Measurements from ENCODE around the gene IER5L. TPM values are rescaled to one million over a fixed set of nuclear protein-coding genes. Genes with fewer than 3 reads are reported as not detected.

The IER5L gene
- total and polyA plus RNA-seq, 4 donors = 0.40 to 3.3 (median 2.5) TPM

- DNase-seq (ENCODE audit: low spot score) = no peak
- Histone ChIP-seq H3K27me3 (ENCODE audit: control insufficient read depth in 4 of 4, insufficient read depth in 4 of 4, low read length in 3 of 4) (no peaks in the 10 kb centered on the region), H3K9me3 (ENCODE audit: control insufficient read depth in 4 of 4, low read length in 3 of 4) (peaks cover 0 to 2% (median 0%) of the 10 kb centered on the region in 4 donors), H3K4me1 (ENCODE audit: control insufficient read depth in 4 of 4, insufficient read depth in 4 of 4, low read length in 3 of 4) (no peaks in the 10 kb centered on the region), H3K4me3 (ENCODE audit: low read depth in 1 of 3, low read length in 3 of 3) (no peak overlapping the region), H3K27ac (ENCODE audit: low read depth in 1 of 2, low read length in 2 of 2) (no peak overlapping the region), H3K9ac (ENCODE audit: low read depth in 1 of 2, low read length in 2 of 2) (no peak overlapping the region), H3K36me3 (ENCODE audit: control insufficient read depth in 4 of 4, insufficient read depth in 3 of 4, low read depth in 1 of 4, low read length in 3 of 4) (no peaks in the 10 kb centered on the region)
- WGBS = 72% methylated on average over 9 of the region's 9 CpGs
- TF ChIP-seq HNF4G (IDR thresholded peaks at IDR 0.05) = no peak
- no peak for TF ChIP-seq CTCF (IDR thresholded peaks at IDR 0.05; ENCODE audit: low read depth, low read length, missing input control)
- TF ChIP-seq RAD21 (IDR thresholded peaks at IDR 0.05) = no peak
- TF ChIP-seq TAF1 (conservative IDR thresholded peaks at IDR 0.05) = no peak
- no peak for TF ChIP-seq SP1 (IDR thresholded peaks at IDR 0.05)
- no peak for TF ChIP-seq MAX (IDR thresholded peaks at IDR 0.05)
- no peak for TF ChIP-seq FOXA2 (IDR thresholded peaks at IDR 0.05)
- TF ChIP-seq HNF4A (conservative IDR thresholded peaks at IDR 0.05) = no peak
- no peak for TF ChIP-seq RXRA (IDR thresholded peaks at IDR 0.05)
- TF ChIP-seq EGR1 (IDR thresholded peaks at IDR 0.05; ENCODE audit: low read depth in 2 of 2) = no peak
- TF ChIP-seq JUND (IDR thresholded peaks at IDR 0.05) = no peak
These were observed 6.6 kb upstream of the IER5L start for GRCh38 chr9:129184596-129185122.

- Histone ChIP-seq H3K27ac (ENCODE audit: low read depth in 1 of 2, low read length in 2 of 2) (no peak overlapping the region), H3K4me1 (ENCODE audit: control insufficient read depth in 4 of 4, insufficient read depth in 4 of 4, low read length in 3 of 4) (no peaks in the 10 kb centered on the region), H3K4me3 (ENCODE audit: low read depth in 1 of 3, low read length in 3 of 3) (no peak overlapping the region), H3K36me3 (ENCODE audit: control insufficient read depth in 4 of 4, insufficient read depth in 3 of 4, low read depth in 1 of 4, low read length in 3 of 4) (no peaks in the 10 kb centered on the region), H3K9ac (ENCODE audit: low read depth in 1 of 2, low read length in 2 of 2) (no peak overlapping the region), H3K9me3 (ENCODE audit: control insufficient read depth in 4 of 4, low read length in 3 of 4) (peaks cover 0 to 2% (median 0%) of the 10 kb centered on the region in 4 donors), H3K27me3 (ENCODE audit: control insufficient read depth in 4 of 4, insufficient read depth in 4 of 4, low read length in 3 of 4) (no peaks in the 10 kb centered on the region)
- DNase-seq (ENCODE audit: low spot score) = no peak
- no peak for TF ChIP-seq CTCF (IDR thresholded peaks at IDR 0.05; ENCODE audit: low read depth, low read length, missing input control)
- no peak for TF ChIP-seq TAF1 (conservative IDR thresholded peaks at IDR 0.05)
- no peak for TF ChIP-seq ZBTB33 (IDR thresholded peaks at IDR 0.05)
- TF ChIP-seq ATF3 (IDR thresholded peaks at IDR 0.05) = no peak
- no peak for TF ChIP-seq HNF4A (conservative IDR thresholded peaks at IDR 0.05)
- TF ChIP-seq GABPA (IDR thresholded peaks at IDR 0.05 in 1 of 2, conservative IDR thresholded peaks at IDR 0.05 in 1 of 2) = no peak
- TF ChIP-seq FOXA1 (IDR thresholded peaks at IDR 0.05) = no peak
- TF ChIP-seq JUND (IDR thresholded peaks at IDR 0.05) = no peak
- TF ChIP-seq RAD21 (IDR thresholded peaks at IDR 0.05) = no peak
- TF ChIP-seq HNF4G (IDR thresholded peaks at IDR 0.05) = no peak
- no peak for TF ChIP-seq REST (IDR thresholded peaks at IDR 0.05)
- 84% methylated on average over 7 of the region's 7 CpGs for WGBS
These were observed 6.1 kb upstream of the IER5L start for GRCh38 chr9:129184219-129184524.

All from liver (tissue), 9 donors.